HG02610 (cell line): ENCODE measurements around the gene SH3BGRL.
"Not testable (repeated sequence)": the region's sequence is repeated elsewhere in the genome, so short reads cannot be mapped to it uniquely, and the experiment has no call there.

Experiments used
- ATAC-seq: cut with Tn5 transposase; IDR thresholded peaks from one replicate; pipeline ENCODE4 v1.9.1; 2021; ENCODE audit warnings: mild to moderate bottlenecking, moderate library complexity; ENCODE audit not compliant: unreplicated experiment

Gene SH3BGRL

DNA sequence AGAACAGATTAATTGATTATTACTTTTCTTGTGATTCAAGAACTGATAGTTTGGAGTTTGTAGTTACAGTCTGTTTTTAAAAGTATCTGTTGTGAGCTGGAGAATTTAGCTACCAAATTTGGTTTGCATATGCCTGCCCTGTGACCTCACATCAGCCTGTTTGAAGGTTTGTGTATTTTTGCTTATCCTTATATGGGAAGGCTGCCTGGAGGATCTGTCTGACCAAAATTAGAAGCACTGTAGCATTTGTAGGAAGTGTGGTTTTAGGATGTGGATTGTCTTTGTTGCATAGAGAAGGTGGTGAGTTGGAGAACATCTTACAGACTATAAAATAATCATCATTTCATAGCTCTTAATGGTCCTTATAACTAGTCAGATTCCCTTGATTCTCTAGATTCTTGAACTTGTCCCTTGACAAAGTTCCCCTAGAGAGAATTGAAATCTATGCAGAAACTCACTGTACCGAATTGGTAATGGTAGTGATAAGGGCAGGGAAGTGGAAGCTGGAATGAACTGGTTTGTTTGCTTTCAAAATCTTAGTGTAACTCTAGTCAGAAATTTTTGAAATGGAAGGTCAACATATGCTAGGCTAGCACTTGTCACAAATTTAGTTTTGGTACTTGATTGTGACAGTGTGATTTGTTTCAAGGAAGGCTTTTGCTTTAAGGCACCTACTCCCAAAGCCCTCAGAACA, 57.3 kb downstream of the SH3BGRL start:
- ATAC-seq: no peak

DNA sequence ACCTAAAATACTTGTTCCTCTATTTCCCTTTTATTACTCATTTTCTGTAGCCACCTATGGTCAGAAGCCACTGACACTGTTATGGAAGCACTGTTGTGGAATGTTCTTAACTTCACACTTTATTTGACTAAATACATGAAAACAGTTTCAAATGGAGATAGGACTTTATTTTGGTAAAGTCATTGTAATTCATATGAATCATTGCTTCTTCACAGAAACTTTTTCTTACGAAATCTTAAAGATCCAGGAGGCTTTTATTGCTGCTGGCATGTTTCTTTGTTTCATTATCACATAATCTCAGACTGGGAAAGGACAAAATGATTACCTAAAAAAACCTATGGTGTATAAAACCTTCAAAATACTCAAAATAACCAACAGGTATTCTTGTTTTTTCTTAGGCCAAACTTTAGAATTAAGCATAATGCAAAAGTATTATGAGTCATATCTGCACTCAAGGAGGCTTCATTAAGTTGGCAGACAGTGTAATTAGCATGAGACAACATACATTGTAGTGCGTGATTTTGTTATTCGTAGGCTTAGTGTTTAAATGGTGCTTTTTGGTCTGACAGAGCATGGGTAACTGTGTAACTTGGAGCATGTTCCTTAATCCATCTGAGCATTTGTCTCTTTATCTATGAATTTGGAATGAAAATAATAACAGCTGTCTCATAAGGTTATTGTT, 58.0 kb downstream of the SH3BGRL start:
- ATAC-seq: no peak

DNA sequence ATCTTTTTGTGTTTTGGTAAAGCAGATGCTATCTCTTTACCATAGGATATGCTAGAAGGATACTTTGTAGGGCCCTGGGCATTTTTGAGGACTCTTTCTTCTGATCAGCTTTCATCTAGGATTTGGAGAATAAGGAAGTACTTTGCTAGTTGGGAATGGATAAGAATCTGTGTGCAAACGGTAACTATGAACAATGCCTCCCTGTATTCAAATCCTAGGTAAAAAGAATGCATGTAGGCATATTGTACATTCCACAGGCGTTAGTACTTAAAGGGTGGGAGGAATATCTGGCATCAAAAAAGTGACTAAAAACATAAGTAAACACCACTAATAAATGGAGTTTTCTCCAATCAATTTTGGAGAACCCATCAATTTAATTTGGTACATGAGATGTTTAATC, 59.7 kb downstream of the SH3BGRL start:
- no peak for ATAC-seq

DNA sequence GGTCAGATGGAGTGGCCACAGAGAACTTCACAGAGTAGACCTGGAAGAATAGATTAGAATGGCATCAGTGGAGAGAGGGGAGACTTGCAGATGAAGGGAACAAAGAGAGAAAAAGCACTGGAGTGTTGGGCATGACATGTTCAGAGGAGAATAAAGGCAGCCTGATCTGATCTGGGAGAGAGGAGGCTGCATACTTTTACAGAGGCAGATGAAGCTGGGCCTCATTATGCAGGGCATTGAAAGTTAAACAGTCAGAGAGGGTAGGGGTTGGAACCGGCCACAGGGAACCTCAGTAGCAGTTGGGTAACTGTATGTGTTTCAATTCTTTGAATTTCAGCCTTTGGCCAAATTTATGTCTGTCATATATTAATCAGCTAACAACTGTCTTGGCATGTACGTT, 61.2 kb downstream of the SH3BGRL start:
- no peak for ATAC-seq

- no peak for ATAC-seq
These were observed 76.7 kb downstream of the SH3BGRL start for GRCh38 chrX:81278616-81279015.

GRCh38 chrX:81280148-81280547, 78.2 kb downstream of the SH3BGRL start:
- no peak for ATAC-seq

GRCh38 chrX:81286075-81286474, 84.2 kb downstream of the SH3BGRL start:
- no peak for ATAC-seq

GRCh38 chrX:81286608-81287007, 84.7 kb downstream of the SH3BGRL start:
- ATAC-seq: no peak

DNA sequence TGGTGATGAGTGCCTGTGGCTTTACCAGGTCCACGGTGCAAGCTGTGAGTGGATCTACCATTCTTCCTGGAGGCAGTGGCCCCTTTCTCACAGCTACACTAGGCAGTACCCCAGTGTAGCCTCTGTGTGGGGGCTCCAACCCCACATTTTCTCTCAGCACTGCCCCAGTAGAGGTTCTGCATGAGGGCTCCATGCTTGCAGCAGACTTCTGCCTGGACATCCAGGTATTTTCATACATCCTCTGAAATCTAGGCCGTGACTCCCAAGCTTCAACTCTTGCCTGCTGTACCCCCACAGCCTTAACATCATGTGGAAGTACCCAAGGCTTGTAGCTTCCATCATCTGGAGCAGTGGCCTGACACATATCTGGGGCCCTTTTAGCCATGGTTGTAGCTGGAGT, 90.1 kb downstream of the SH3BGRL start:
- no peak for ATAC-seq

GRCh38 chrX:81294101-81294500, 92.2 kb downstream of the SH3BGRL start:
- ATAC-seq: no peak

DNA sequence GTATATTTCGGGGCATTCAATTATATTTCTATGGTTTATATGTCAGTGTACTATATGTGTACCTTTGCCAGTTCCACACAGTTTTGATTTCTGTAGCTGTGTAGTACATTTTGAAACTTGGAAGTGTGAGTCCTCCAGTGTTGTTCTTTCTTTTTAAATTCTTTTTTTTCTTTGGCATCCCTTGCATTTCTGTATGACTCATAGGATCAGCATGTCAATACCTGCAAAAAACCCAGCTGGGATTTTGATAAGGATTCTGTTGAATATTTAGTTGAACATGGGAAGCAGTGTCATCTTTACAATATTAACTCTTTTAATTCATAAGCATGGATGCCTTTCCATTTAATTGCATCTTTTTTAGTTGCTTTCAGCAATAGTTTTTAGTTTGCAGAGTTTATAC, 100.0 kb downstream of the SH3BGRL start:
- no peak for ATAC-seq

GRCh38 chrX:81304563-81304962, 102.7 kb downstream of the SH3BGRL start:
- no peak for ATAC-seq

GRCh38 chrX:81305240-81305639, 103.3 kb downstream of the SH3BGRL start:
- no peak for ATAC-seq

- ATAC-seq: no peak
These were observed 106.4 kb downstream of the SH3BGRL start for GRCh38 chrX:81308086-81308829.

- ATAC-seq: no peak
These were observed 114.3 kb downstream of the SH3BGRL start for GRCh38 chrX:81316163-81316562.

DNA sequence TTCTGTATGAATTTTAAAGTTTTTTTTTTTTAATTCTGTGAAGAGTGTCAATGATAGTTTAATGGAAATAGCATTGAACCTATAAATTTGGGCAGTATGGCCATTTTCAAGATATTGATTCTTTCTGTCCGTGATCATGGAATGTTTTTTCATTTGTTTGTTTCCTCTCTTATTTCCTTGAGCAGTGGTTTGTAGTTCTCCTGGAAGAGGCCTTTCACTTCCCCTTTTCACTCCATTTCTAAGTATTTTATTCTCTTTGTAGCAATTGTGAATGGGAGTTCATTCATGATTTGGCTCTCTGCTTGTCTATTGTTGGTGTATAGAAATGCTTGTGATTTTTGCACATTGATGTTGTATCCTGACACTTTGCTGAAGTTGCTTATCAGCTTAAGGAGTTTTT, 129.8 kb downstream of the SH3BGRL start:
- ATAC-seq: not testable (repeated sequence)

DNA sequence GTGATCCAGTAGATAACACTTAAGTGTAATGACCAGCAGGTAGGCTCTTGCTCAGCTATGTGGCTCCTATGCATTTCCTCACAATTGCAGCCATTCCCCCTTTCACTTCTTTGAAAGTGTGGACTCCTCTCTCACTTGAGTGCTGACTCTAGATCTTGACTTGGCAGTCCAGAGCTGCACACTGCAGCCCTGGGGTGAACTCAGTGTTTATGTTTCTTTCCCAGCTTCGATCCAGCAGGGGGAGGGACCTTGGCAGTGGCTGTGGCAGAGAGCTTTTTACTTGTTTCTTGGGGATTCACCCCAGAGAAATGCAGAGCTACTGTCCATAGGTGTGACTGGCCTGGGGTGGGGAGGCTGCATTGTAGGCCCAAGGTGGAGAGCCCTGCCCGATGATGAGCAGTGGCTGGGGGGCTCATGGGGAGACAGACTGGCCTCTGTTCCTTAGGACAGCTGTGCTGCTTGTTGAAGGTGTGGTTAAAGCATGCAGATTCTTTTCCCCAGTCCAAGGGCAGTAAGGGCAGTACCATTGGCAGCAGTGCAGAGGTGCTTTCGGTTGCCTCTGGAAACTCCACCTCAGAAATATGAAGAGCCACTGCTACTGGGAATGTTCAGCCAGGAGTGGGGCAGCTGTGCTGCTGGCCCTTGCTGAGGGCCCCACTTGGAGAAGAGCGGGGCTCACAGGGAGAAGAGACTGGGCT, 134.7 kb downstream of the SH3BGRL start:
- ATAC-seq: no peak

GRCh38 chrX:81337805-81338204, 135.9 kb downstream of the SH3BGRL start:
- ATAC-seq: no peak

DNA sequence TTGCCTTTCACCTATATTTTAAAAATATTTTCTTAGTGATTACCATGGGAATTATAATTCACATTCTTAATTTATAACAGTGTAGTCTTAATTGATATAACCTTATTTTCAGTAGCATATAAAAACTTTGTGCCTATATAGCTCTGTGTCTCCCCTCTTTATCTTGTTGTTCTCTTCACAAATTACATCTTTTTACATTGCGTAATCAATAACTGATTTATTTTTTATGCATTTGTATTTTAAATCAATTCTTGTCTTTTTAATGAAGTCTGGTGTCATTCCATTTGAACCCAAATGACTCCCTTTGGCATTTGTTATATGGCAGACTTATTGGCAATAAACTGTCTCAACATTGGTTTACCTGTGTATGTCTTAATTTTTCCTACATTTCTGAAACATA, 137.0 kb downstream of the SH3BGRL start:
- no peak for ATAC-seq

GRCh38 chrX:81345296-81345695, 143.4 kb downstream of the SH3BGRL start:
- not testable (repeated sequence) for ATAC-seq
